GM23338 (cell line): ENCODE results near the gene DDB1. TPM values are rescaled to one million over a fixed set of nuclear protein-coding genes. Genes with fewer than 3 reads are reported as not detected.

Source experiments
- ATAC-seq: fragments of 200-7000 bp; cut with Tn5 transposase; 3 replicates; pipeline ENCODE4 v1.9.1; 2020
- DNase-seq: peaks from one replicate; pipeline ENCODE4 v3.0.0-alpha.2; 2015; ENCODE audit warnings: low spot score
- H2AFZ ChIP-seq: fragments of 200-600 bp; sonication (generic); 2 replicates; pipeline ENCODE4 v1.8.0; 2016; ENCODE audit warnings: antibody characterized with exemption, mild to moderate bottlenecking, moderate library complexity
- H3F3A ChIP-seq: fragments of 200-600 bp; sonication (generic); replicated peaks from 2 replicates; pipeline ENCODE4 v1.8.0; 2017; ENCODE audit warnings: antibody characterized with exemption, mixed run types, low read depth
- H3K27ac ChIP-seq: fragments of 200-600 bp; sonication (generic); 2 replicates; pipeline ENCODE4 v1.6.1; 2016; ENCODE audit warnings: low read depth
- H3K27me3 ChIP-seq: fragments of 200-600 bp; sonication (generic); 2 replicates; pipeline ENCODE4 v1.8.0; 2016; ENCODE audit warnings: mild to moderate bottlenecking, mixed run types, moderate library complexity; ENCODE audit not compliant: insufficient read depth
- H3K36me3 ChIP-seq: fragments of 200-600 bp; sonication (generic); 2 replicates; pipeline ENCODE4 v1.8.0; 2016; ENCODE audit warnings: mild to moderate bottlenecking; ENCODE audit not compliant: insufficient read depth
- H3K4me1 ChIP-seq: fragments of 200-600 bp; sonication (generic); 2 replicates; pipeline ENCODE4 v1.8.0; 2016; ENCODE audit warnings: mild to moderate bottlenecking, moderate library complexity; ENCODE audit not compliant: insufficient read depth
- H3K4me2 ChIP-seq: fragments of 200-600 bp; sonication (generic); 2 replicates; pipeline ENCODE4 v1.7.1; 2017; ENCODE audit warnings: mixed run types
- H3K4me3 ChIP-seq: fragments of 200-600 bp; sonication (generic); 2 replicates; pipeline ENCODE4 v1.6.1; 2016; ENCODE audit warnings: mixed run types
- H3K79me2 ChIP-seq: fragments of 200-600 bp; sonication (generic); replicated peaks from 2 replicates; pipeline ENCODE4 v1.8.0; 2017; ENCODE audit warnings: mild to moderate bottlenecking; ENCODE audit not compliant: insufficient read depth
- H3K9me2 ChIP-seq: fragments of 200-600 bp; sonication (generic); 2 replicates; pipeline ENCODE4 v1.8.0; 2017; ENCODE audit not compliant: insufficient read depth
- H4K20me1 ChIP-seq: fragments of 200-600 bp; sonication (generic); replicated peaks from 2 replicates; pipeline ENCODE4 v1.8.0; 2017; ENCODE audit warnings: mild to moderate bottlenecking; ENCODE audit not compliant: insufficient read depth
- H3K27ac Mint-ChIP-seq: 2 replicates; pipeline ENCODE4 v1.8.0; 2020; ENCODE audit warnings: inconsistent platforms, mild to moderate bottlenecking, moderate library complexity, mixed read lengths
- H3K27me3 Mint-ChIP-seq: 3 replicates; pipeline ENCODE4 v1.8.0; 2022; ENCODE audit warnings: low read depth, mild to moderate bottlenecking, moderate library complexity, mixed read lengths, inconsistent platforms; ENCODE audit not compliant: insufficient read depth, poor library complexity
- H3K36me3 Mint-ChIP-seq: 3 replicates; pipeline ENCODE4 v1.8.0; 2021; ENCODE audit warnings: low read depth, mild to moderate bottlenecking, inconsistent platforms, moderate library complexity, mixed read lengths
- H3K4me1 Mint-ChIP-seq: 3 replicates; pipeline ENCODE4 v1.8.0; 2020; ENCODE audit warnings: mild to moderate bottlenecking, inconsistent platforms, mixed read lengths
- H3K4me3 Mint-ChIP-seq: 3 replicates; pipeline ENCODE4 v1.8.0; 2021; ENCODE audit warnings: moderate library complexity, mild to moderate bottlenecking, inconsistent platforms, mixed read lengths
- H3K9me3 Mint-ChIP-seq: 3 replicates; pipeline ENCODE4 v1.8.0; 2020; ENCODE audit warnings: moderate library complexity, mild to moderate bottlenecking, inconsistent platforms, mixed read lengths
- CTCF ChIP-seq, 2 experiments: fragments of 200-600 bp in 1 of 2; sonication (generic) in 1 of 2; conservative IDR thresholded peaks; 2 replicates each; pipeline versions ENCODE4 v1.5.1 to v1.6.1; 2016 to 2017; ENCODE audit warnings: antibody characterized with exemption in 2 of 2, low read depth in 2 of 2, mild to moderate bottlenecking in 2 of 2, moderate library complexity in 1 of 2
- ETS1 ChIP-seq: IDR thresholded peaks from 2 replicates; pipeline ENCODE4 v1.6.1; 2016; ENCODE audit warnings: antibody characterized with exemption
- EZH2 ChIP-seq: fragments of 200-600 bp; sonication (generic); IDR thresholded peaks from one replicate; pipeline ENCODE4 v1.8.0; 2017; ENCODE audit warnings: antibody characterized with exemption, mild to moderate bottlenecking, low read depth; ENCODE audit not compliant: unreplicated experiment
- EZH2phosphoT487 ChIP-seq: fragments of 200-600 bp; sonication (generic); IDR thresholded peaks from one replicate; pipeline ENCODE4 v1.8.1; 2018; ENCODE audit warnings: antibody characterized with exemption; ENCODE audit not compliant: unreplicated experiment
- JUNB ChIP-seq: IDR thresholded peaks from one replicate; pipeline ENCODE4 v1.6.1; 2016; ENCODE audit warnings: antibody characterized with exemption; ENCODE audit not compliant: unreplicated experiment
- NANOG ChIP-seq: IDR thresholded peaks from 2 replicates; pipeline ENCODE4 v1.6.1; 2016; ENCODE audit warnings: antibody characterized with exemption, borderline replicate concordance
- POLR2AphosphoS5 ChIP-seq: IDR thresholded peaks from 2 replicates; pipeline ENCODE4 v1.6.1; 2016; ENCODE audit warnings: antibody characterized with exemption, low read depth
- REST ChIP-seq: IDR thresholded peaks from one replicate; pipeline ENCODE4 v1.6.1; 2018; ENCODE audit warnings: antibody characterized with exemption; ENCODE audit not compliant: unreplicated experiment
- ZNF114 ChIP-seq: fragments of 250-450 bp; sonication (Bioruptor Pico); IDR thresholded peaks from 2 replicates; pipeline ENCODE4 v1.5.0; 2020; ENCODE audit warnings: mild to moderate bottlenecking, moderate library complexity
- ZNF331 ChIP-seq: fragments of 250-450 bp; sonication (Bioruptor Pico); IDR thresholded peaks from 2 replicates; pipeline ENCODE4 v1.5.0; 2020; ENCODE audit warnings: low read depth, mild to moderate bottlenecking, moderate library complexity
- ZNF462 ChIP-seq: fragments of 250-450 bp; sonication (Bioruptor Pico); IDR thresholded peaks from 2 replicates; pipeline ENCODE4 v1.5.0; 2020; ENCODE audit warnings: mild to moderate bottlenecking, moderate library complexity
- polyA plus RNA-seq: library from polyadenylated mRNA; unstranded; fragments of >200 nt; fragmentation: Nextera tagmentation; extraction: Ambion mirVana; gene quantifications from 2 replicates; pipeline ENCODE4 v1.2.1, GENCODE V29; 2016
- total RNA-seq: library from RNA; depleted of rRNA; stranded (reverse); fragments of >200 nt; shearing (Covaris generic); gene quantifications from 2 replicates; pipeline ENCODE4 v1.2.3, GENCODE V29; 2014

Gene DDB1
- total and polyA plus RNA-seq, 2 experiments from 2014 or later = 102 to 282 TPM

GRCh38 chr11:61368646-61369045 is 35.7 kb upstream of the DDB1 start (continued):
- TF ChIP-seq EZH2phosphoT487 (no peak), JUNB (no peak), ETS1 (no peak), EZH2 (no peak), POLR2AphosphoS5 (no peak)

GRCh38 chr11:61367406-61367805 is 34.5 kb upstream of the DDB1 start:
- Histone ChIP-seq H3K27ac (no peak overlapping the region), H3K9me2 (no peaks in the 10 kb centered on the region), H3K4me1 (peaks cover 4% of the 10 kb centered on the region), H3K4me3 (no peak overlapping the region), H3F3A (peaks cover 10% of the 10 kb centered on the region; the same call in 1 of the 2 replicates), H2AFZ (no peak overlapping the region), H3K4me2 (no peak overlapping the region), H4K20me1 (peaks cover 9% of the 10 kb centered on the region), H3K27me3 (no peaks in the 10 kb centered on the region), H3K36me3 (peaks cover 44% of the 10 kb centered on the region), H3K79me2 (peaks cover 19% of the 10 kb centered on the region)
- Mint-ChIP-seq H3K4me1 (peaks cover 7% of the 10 kb centered on the region; the same call in 2 of the 3 replicates), H3K36me3 (peaks cover 86% of the 10 kb centered on the region), H3K9me3 (peaks cover 20% of the 10 kb centered on the region), H3K4me3 (no peak overlapping the region), H3K27ac (no peak overlapping the region), H3K27me3 (peaks cover 11% of the 10 kb centered on the region)
- no peak for DNase-seq
- no peak for ATAC-seq
- TF ChIP-seq ZNF462 (CRISPR knock-in tag) (no peak), ZNF331 (no peak), ZNF114 (CRISPR knock-in tag) (no peak), ETS1 (no peak), EZH2 (no peak), NANOG (no peak), REST (no peak), POLR2AphosphoS5 (no peak), CTCF (conservative IDR thresholded peaks at IDR 0.05; ENCODE audit: low read depth in 2 of 2) (no peak), EZH2phosphoT487 (no peak)
